ENCODE data around the gene KCND3.

The KCND3 gene

DNA sequence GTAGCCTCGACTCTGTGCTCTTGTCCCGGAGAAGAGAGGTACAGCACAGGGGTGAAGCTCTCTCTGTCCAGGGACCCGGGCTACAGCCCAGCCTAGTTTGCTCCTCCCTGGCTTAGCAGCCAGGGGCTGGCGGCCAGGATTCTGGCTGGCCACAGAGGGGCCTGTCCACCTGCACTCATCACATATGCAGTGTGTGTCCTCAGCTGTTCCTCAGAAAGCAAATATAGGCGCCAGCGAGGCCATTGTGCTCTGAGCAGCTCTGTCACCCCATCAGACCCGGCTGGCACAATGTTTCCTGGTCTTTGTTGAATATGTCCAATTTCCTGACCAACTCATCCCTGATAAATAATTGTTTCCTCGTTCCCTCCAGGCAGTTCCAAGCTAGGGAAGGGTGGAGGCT lies 28.5 kb downstream of the KCND3 start (continued):
- TF ChIP-seq, protein P1, sequence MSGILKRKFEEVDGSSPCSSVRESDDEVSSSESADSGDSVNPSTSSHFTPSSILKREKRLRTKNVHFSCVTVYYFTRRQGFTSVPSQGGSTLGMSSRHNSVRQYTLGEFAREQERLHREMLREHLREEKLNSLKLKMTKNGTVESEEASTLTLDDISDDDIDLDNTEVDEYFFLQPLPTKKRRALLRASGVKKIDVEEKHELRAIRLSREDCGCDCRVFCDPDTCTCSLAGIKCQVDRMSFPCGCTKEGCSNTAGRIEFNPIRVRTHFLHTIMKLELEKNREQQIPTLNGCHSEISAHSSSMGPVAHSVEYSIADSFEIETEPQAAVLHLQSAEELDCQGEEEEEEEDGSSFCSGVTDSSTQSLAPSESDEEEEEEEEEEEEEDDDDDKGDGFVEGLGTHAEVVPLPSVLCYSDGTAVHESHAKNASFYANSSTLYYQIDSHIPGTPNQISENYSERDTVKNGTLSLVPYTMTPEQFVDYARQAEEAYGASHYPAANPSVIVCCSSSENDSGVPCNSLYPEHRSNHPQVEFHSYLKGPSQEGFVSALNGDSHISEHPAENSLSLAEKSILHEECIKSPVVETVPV (CRISPR knock-in tag; IDR thresholded peaks at IDR 0.05) = no peak

DNA sequence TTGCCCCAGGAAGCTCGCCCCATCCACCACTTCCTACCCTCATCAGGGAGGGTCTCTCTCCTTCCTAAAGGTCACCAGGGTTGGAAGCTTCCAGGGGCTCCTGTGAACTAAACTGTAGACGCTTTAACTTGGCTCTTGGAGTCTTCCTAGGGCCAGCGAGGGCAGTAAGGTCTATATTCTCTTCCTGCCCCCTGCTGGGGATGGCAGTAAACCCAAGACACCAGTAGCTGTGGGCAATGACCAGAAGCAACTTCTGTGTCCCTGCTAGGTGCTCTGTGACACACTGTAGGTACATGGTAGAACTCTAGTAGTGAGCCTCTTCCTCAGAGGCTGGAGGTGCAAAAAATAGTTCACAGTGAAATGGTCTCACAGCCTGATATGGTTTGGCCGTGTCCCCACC lies 30.0 kb downstream of the KCND3 start:
- TF ChIP-seq ZFP3 (CRISPR knock-in tag; IDR thresholded peaks at IDR 0.05) (no peak), PPARA (CRISPR knock-in tag; IDR thresholded peaks at IDR 0.05; ENCODE audit: borderline replicate concordance) (no peak)
- ATAC-seq = no peak

DNA sequence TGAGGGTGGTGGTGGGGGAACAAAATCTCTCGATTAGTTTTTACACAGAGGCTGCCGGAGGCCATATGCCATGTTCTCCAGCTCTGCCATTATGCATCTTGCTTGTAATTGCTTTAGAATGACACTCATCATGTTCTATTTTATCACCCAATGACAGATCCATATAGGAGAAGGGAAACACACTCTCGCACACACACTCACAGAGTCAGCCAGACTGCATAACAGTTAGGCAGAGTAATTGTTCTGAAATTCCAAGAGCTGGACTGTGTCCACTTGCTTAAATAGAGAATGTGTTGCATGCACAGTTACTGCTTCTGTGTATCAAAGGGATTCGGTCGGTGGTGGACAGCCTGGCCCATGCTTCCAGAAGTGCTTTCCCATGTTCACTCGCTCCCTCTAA lies 30.6 kb downstream of the KCND3 start:
- no peak for ATAC-seq
- TF ChIP-seq ARNTL (CRISPR knock-in tag; IDR thresholded peaks at IDR 0.05; ENCODE audit: borderline replicate concordance, low read depth) (no peak), ZFP30 (CRISPR knock-in tag; IDR thresholded peaks at IDR 0.05) (no peak)
- TF ChIP-seq, protein P2, sequence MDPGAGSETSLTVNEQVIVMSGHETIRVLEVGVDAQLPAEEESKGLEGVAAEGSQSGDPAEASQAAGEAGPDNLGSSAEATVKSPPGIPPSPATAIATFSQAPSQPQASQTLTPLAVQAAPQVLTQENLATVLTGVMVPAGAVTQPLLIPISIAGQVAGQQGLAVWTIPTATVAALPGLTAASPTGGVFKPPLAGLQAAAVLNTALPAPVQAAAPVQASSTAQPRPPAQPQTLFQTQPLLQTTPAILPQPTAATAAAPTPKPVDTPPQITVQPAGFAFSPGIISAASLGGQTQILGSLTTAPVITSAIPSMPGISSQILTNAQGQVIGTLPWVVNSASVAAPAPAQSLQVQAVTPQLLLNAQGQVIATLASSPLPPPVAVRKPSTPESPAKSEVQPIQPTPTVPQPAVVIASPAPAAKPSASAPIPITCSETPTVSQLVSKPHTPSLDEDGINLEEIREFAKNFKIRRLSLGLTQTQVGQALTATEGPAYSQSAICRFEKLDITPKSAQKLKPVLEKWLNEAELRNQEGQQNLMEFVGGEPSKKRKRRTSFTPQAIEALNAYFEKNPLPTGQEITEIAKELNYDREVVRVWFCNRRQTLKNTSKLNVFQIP (CRISPR knock-in tag; IDR thresholded peaks at IDR 0.05; ENCODE audit: borderline replicate concordance, low read depth) = no peak

DNA sequence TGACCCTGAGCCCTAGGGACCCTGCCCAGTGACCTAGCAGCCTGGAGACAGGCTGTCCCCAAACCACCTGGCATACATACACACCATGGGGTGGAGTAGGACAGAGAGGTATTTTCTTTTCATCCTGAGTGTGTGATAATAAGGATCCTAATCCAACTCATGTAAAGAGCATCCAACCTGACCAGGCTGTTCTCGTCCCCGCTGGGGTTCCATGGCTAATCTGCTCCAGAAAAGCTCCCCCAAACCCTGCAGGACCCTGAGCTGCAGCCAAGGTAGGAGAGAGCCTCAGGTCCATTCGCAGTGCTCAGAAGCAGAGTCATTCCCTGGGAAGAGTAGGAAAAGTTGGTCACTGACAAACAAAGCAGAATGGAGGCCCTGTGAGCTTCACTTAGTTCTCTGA lies 31.4 kb downstream of the KCND3 start:
- TF ChIP-seq, protein P3, sequence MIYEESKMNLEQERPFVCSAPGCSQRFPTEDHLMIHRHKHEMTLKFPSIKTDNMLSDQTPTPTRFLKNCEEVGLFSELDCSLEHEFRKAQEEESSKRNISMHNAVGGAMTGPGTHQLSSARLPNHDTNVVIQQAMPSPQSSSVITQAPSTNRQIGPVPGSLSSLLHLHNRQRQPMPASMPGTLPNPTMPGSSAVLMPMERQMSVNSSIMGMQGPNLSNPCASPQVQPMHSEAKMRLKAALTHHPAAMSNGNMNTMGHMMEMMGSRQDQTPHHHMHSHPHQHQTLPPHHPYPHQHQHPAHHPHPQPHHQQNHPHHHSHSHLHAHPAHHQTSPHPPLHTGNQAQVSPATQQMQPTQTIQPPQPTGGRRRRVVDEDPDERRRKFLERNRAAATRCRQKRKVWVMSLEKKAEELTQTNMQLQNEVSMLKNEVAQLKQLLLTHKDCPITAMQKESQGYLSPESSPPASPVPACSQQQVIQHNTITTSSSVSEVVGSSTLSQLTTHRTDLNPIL (CRISPR knock-in tag; IDR thresholded peaks at IDR 0.05; ENCODE audit: low read depth) = no peak
- TF ChIP-seq SNAI2 (CRISPR knock-in tag; IDR thresholded peaks at IDR 0.05) = no peak
- TF ChIP-seq, protein P2 (CRISPR knock-in tag; IDR thresholded peaks at IDR 0.05; ENCODE audit: borderline replicate concordance, low read depth) = no peak
- no peak for TF ChIP-seq ZFP30 (CRISPR knock-in tag; IDR thresholded peaks at IDR 0.05)
- TF ChIP-seq, protein P4, sequence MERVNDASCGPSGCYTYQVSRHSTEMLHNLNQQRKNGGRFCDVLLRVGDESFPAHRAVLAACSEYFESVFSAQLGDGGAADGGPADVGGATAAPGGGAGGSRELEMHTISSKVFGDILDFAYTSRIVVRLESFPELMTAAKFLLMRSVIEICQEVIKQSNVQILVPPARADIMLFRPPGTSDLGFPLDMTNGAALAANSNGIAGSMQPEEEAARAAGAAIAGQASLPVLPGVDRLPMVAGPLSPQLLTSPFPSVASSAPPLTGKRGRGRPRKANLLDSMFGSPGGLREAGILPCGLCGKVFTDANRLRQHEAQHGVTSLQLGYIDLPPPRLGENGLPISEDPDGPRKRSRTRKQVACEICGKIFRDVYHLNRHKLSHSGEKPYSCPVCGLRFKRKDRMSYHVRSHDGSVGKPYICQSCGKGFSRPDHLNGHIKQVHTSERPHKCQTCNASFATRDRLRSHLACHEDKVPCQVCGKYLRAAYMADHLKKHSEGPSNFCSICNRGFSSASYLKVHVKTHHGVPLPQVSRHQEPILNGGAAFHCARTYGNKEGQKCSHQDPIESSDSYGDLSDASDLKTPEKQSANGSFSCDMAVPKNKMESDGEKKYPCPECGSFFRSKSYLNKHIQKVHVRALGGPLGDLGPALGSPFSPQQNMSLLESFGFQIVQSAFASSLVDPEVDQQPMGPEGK (CRISPR knock-in tag; IDR thresholded peaks at IDR 0.05; ENCODE audit: borderline replicate concordance) = no peak
- TF ChIP-seq TOX (CRISPR knock-in tag; IDR thresholded peaks at IDR 0.05; ENCODE audit: borderline replicate concordance) = no peak
- TF ChIP-seq RARB (CRISPR knock-in tag; IDR thresholded peaks at IDR 0.05) = no peak
- TF ChIP-seq TCF4 (CRISPR knock-in tag; IDR thresholded peaks at IDR 0.05; ENCODE audit: borderline replicate concordance) = no peak
- TF ChIP-seq, protein P1 (CRISPR knock-in tag; IDR thresholded peaks at IDR 0.05) = no peak
- no peak for TF ChIP-seq ARNTL (CRISPR knock-in tag; IDR thresholded peaks at IDR 0.05; ENCODE audit: borderline replicate concordance, low read depth)
- ATAC-seq = no peak

DNA sequence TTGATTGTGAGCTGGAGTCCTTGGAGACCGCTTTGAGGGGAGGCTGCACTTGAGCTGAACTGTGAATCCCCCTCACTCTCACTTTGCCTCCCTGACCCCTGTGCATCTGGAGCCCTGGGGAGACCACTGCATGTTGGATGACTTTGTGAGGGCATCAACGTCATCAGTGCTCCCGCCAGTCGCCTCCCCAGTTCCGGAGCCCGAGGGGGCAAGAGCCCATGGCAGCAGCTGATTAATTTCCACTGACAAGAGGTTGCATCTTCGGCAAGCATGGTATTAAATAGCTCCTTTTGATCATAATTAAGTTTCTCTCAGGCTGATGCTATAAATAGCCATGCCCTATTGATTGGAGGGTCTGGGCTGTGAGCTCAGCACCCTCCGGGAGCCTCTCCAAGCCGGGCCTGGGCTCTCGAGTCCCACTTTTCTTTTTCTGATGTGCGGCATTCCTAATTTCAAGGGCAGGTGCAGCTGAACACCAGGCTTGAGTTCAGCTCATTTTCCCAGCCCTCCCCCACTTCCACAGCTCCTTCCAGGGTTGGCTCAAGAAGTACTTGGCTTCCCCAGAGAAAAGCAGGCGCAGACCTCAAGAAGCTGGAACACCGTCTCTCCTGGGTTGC lies 33.2 kb downstream of the KCND3 start:
- TF ChIP-seq ZFP30 (CRISPR knock-in tag; IDR thresholded peaks at IDR 0.05) (no peak), TCF4 (CRISPR knock-in tag; IDR thresholded peaks at IDR 0.05; ENCODE audit: borderline replicate concordance) (no peak), ISL1 (CRISPR knock-in tag; IDR thresholded peaks at IDR 0.05) (no peak), ZNF565 (CRISPR knock-in tag; conservative IDR thresholded peaks at IDR 0.05; ENCODE audit: low read depth) (no peak), OSR1 (CRISPR knock-in tag; IDR thresholded peaks at IDR 0.05) (no peak)
- TF ChIP-seq, protein P5, sequence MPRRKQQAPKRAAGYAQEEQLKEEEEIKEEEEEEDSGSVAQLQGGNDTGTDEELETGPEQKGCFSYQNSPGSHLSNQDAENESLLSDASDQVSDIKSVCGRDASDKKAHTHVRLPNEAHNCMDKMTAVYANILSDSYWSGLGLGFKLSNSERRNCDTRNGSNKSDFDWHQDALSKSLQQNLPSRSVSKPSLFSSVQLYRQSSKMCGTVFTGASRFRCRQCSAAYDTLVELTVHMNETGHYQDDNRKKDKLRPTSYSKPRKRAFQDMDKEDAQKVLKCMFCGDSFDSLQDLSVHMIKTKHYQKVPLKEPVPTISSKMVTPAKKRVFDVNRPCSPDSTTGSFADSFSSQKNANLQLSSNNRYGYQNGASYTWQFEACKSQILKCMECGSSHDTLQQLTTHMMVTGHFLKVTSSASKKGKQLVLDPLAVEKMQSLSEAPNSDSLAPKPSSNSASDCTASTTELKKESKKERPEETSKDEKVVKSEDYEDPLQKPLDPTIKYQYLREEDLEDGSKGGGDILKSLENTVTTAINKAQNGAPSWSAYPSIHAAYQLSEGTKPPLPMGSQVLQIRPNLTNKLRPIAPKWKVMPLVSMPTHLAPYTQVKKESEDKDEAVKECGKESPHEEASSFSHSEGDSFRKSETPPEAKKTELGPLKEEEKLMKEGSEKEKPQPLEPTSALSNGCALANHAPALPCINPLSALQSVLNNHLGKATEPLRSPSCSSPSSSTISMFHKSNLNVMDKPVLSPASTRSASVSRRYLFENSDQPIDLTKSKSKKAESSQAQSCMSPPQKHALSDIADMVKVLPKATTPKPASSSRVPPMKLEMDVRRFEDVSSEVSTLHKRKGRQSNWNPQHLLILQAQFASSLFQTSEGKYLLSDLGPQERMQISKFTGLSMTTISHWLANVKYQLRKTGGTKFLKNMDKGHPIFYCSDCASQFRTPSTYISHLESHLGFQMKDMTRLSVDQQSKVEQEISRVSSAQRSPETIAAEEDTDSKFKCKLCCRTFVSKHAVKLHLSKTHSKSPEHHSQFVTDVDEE (CRISPR knock-in tag; IDR thresholded peaks at IDR 0.05) = no peak
- TF ChIP-seq, protein P3 (CRISPR knock-in tag; IDR thresholded peaks at IDR 0.05; ENCODE audit: low read depth) = no peak
- no peak for ATAC-seq

Measured in SK-N-SH treated with all-trans-retinoic acid at 6 μM for 48 hours (cell line).